ENCODE results near the gene ZNF76. TPM values are rescaled to one million over a fixed set of nuclear protein-coding genes. Genes with fewer than 3 reads are reported as not detected.

Gene ZNF76
- total and polyA plus RNA-seq, 9 of the 15 experiments (the other 6 are each of a cell fraction or from before 2014, with no cell fraction given) = 1.2 to 17.8 (median 10.7) TPM

DNA sequence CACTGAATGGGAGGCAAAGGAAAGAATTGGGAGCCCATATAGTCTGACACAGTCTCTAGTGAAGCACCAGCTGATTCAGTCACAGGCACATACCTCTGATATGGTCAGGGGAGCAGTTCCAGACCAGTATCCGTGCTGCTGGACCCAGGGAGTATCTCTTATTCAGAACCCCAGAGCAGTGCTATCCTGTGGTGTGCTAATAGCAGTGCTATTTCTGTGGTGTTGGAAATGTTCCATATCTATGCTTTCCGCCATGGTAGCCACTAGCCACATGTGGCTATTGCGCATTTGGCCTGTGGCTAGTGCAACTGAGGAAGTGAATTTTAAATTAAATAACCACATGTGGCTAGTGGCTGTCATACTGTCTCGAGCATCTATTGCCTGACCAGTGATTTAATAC lies 34.8 kb upstream of the ZNF76 start:
- DNase-seq (ENCODE audit: extremely low read depth in 1 of 4, low spot score in 3 of 4) (no peak), FAIRE-seq (no peak), ATAC-seq (no peak; the same call in 2 of the 3 replicates)
- 21% methylated on average over 4 of the region's 4 CpGs for WGBS (ENCODE audit: insufficient coverage, low coverage, missing lambda C conversion rate)
- Histone ChIP-seq H3K27me3 (ENCODE audit: control insufficient read depth in 2 of 2, insufficient read depth in 2 of 2, low read length in 2 of 2) (peaks cover 22% of the 10 kb centered on the region in 2 experiments), H3K9me1 (ENCODE audit: control insufficient read depth, insufficient read depth, low read length) (no peaks in the 10 kb centered on the region), H3K27ac (ENCODE audit: extremely low read depth, low read depth, low read length) (no peak overlapping the region), H3K9me3 (replicated peaks; ENCODE audit: control insufficient read depth, insufficient read depth, low read depth, low read length) (no peaks in the 10 kb centered on the region), H4K20me1 (replicated peaks; ENCODE audit: control insufficient read depth, insufficient read depth, low read length) (peaks cover 3% of the 10 kb centered on the region), H2AFZ (ENCODE audit: low read depth, low read length) (no peak overlapping the region), H3K36me3 (ENCODE audit: control insufficient read depth, insufficient read depth, low read length) (no peaks in the 10 kb centered on the region), H3K79me2 (ENCODE audit: control insufficient read depth, insufficient read depth, low read length) (no peaks in the 10 kb centered on the region), H3K4me3 (no peak overlapping the region), H3K4me2 (ENCODE audit: insufficient read depth, low read length) (no peak overlapping the region), H3K4me1 (replicated peaks in 1 of 2; ENCODE audit: control insufficient read depth in 2 of 2, insufficient read depth in 2 of 2, low read length in 2 of 2) (no peaks in the 10 kb centered on the region), H3K9ac (ENCODE audit: insufficient read depth in 1 of 2, low read depth in 2 of 2, low read length in 2 of 2) (no peak overlapping the region)
- in situ Hi-C loops (cut with MboI) = no loop called here
- BruUV-seq (replicated peaks) = no TSS peak
- TF ChIP-seq PHF20 (IDR thresholded peaks at IDR 0.05; ENCODE audit: partially characterized antibody) = no peak
- no peak for TF ChIP-seq GATA2 (CRISPR knock-in tag; IDR thresholded peaks at IDR 0.05)
- TF ChIP-seq, protein P1, sequence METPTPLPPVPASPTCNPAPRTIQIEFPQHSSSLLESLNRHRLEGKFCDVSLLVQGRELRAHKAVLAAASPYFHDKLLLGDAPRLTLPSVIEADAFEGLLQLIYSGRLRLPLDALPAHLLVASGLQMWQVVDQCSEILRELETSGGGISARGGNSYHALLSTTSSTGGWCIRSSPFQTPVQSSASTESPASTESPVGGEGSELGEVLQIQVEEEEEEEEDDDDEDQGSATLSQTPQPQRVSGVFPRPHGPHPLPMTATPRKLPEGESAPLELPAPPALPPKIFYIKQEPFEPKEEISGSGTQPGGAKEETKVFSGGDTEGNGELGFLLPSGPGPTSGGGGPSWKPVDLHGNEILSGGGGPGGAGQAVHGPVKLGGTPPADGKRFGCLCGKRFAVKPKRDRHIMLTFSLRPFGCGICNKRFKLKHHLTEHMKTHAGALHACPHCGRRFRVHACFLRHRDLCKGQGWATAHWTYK (CRISPR knock-in tag; IDR thresholded peaks at IDR 0.05) = peak; percentile 79
- no peak for TF ChIP-seq GATAD2B (IDR thresholded peaks at IDR 0.05; ENCODE audit: borderline replicate concordance)
- no peak for TF ChIP-seq ZNF561 (CRISPR knock-in tag; conservative IDR thresholded peaks at IDR 0.05)
- POLR2A ChIA-PET = interaction anchor here (0.7 to 2.4 kb wide), 2 partner anchors 9 to 11 kb away, joined by 3 to 7 read pairs; partner anchors contain the start of gene SCUBE3
- intact Hi-C loops (cut with micrococcal nuclease) = no loop called here
- CTCF ChIA-PET (ENCODE audit: low intra/inter-chr PET ratio) = no interaction called here

Measured in K562 (cell line).